Epithelial cell of esophagus (primary cell): ENCODE data around the gene SSTR3.

Experiments used
- DNase-seq: peaks from one replicate; pipeline ENCODE4 v3.0.0; 2010; ENCODE audit warnings: low read depth
- H3K4me3 ChIP-seq: 2 replicates; pipeline ENCODE4 v1.5.1; 2011; ENCODE audit warnings: mild to moderate bottlenecking, low read length, control low read depth
- TF ChIP-seq, protein P1 (sequence below): IDR thresholded peaks from 2 replicates; pipeline ENCODE4 v1.5.1; 2011; ENCODE audit warnings: low read depth, mild to moderate bottlenecking, low read length, control low read depth, inconsistent platforms; ENCODE audit not compliant: insufficient read depth; ENCODE audit errors: missing control alignments

The SSTR3 gene

DNA sequence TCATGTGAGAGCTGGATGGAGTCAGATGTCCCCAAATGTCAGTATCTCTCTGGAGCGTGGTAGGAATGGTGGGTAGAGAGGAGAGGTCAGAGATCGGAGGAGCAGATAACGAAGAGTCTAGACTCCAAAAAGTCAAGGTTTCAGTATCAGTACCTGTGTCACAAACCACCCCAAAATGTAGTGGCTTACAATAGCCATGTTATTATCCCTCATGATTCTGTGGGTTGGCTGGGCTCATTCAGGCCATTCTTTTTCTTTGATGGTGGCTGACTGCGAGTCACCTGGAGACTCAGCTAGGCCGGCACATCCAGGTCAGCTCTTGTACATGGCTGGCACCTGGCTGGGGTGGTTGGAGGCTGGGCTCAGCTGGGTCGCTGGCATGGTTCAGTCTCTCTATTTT, 7.3 kb upstream of the SSTR3 start:
- DNase-seq = no peak
- H3K4me3 ChIP-seq = no peak overlapping the region
- TF ChIP-seq, protein P1, sequence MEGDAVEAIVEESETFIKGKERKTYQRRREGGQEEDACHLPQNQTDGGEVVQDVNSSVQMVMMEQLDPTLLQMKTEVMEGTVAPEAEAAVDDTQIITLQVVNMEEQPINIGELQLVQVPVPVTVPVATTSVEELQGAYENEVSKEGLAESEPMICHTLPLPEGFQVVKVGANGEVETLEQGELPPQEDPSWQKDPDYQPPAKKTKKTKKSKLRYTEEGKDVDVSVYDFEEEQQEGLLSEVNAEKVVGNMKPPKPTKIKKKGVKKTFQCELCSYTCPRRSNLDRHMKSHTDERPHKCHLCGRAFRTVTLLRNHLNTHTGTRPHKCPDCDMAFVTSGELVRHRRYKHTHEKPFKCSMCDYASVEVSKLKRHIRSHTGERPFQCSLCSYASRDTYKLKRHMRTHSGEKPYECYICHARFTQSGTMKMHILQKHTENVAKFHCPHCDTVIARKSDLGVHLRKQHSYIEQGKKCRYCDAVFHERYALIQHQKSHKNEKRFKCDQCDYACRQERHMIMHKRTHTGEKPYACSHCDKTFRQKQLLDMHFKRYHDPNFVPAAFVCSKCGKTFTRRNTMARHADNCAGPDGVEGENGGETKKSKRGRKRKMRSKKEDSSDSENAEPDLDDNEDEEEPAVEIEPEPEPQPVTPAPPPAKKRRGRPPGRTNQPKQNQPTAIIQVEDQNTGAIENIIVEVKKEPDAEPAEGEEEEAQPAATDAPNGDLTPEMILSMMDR = no peak

DNA sequence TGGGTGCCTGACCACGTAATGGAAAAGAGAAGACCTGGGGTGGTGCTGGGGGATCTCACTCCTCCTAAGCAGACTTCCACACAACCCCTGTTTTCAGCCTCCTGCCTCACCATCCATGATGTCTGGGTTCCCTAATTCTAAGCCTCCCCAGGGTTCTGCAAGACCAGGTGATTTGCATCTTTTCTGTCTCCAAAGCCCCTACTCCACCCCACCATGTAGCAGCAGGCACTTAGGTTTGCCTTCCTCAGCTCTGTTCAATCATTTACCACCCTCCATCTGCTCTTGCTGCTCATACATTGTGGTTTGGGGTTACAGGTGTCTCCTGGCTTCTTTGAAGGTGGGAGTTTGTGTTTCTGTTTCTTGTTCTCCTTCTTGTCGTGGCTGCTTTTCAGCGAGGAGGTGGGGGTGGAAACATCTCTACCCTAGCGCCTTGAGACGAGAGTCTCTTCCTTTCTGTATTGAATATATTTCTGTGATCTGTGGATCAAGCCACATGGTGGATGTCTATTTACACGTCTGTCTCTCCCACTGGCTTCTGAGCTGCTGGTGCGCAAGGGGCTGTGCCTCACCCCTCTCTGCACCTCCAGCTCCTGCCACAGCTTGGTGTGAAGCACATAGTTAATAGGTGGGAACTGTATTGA, 6.6 kb upstream of the SSTR3 start:
- no peak overlapping the region for H3K4me3 ChIP-seq
- DNase-seq = no peak
- TF ChIP-seq, protein P1 = no peak

GRCh38 chr22:37218399-37218770, 6.1 kb upstream of the SSTR3 start:
- no peak overlapping the region for H3K4me3 ChIP-seq
- no peak for DNase-seq
- TF ChIP-seq, protein P1 = no peak

GRCh38 chr22:37215890-37216289, 3.6 kb upstream of the SSTR3 start:
- TF ChIP-seq, protein P1 = no peak

GRCh38 chr22:37214731-37215030, 2.4 kb upstream of the SSTR3 start:
- no peak overlapping the region for H3K4me3 ChIP-seq
- no peak for DNase-seq
- TF ChIP-seq, protein P1 = no peak

More at GRCh38 chr22:37215890-37216289, 3.6 kb upstream of the SSTR3 start:
- H3K4me3 ChIP-seq = no peak overlapping the region
- DNase-seq = no peak

DNA sequence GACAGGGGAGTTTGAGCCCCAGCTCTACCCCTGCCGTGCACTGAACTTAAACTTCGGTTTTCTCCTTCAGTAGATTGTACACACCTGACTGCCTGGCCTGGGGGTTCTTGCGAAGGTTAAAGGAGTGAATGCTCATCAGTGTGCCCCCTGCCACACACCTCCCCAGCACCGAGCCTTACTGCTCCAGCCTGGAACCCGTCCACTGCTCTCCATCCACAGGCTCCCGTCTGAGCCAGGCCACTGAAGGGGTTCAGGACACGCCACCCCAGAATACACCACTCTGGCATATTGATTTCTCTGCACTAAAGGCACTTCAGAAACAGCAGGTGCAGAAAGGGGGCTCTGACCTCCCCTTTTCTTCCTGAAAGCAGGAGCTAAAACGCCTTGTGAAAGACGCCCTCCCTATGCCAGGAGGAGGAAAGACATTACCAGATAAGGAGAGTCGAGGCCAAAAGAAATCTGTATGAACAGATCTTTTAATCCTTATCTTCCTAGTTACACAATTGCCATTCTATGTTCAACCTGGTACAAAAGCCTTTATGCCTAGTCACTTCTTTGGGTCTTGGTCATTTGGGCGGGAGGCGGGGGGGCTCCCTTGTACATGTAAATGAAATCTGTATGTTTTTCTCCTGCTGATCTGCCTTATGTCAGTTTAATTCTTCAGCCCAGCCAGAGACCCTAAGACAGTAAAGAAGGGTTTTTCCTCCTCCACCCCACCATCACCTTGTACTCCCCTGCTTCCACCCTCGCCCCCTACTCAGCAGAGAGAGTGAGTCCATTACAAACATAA, 1.9 kb upstream of the SSTR3 start:
- TF ChIP-seq, protein P1 = no peak
- no peak overlapping the region for H3K4me3 ChIP-seq
- no peak for DNase-seq
